HEK293 (cell line): ENCODE measurements around the gene MORN1.

Source experiments
- BCL6B ChIP-seq: fragments of 450-650 bp; formaldehyde crosslinking; IDR thresholded peaks from 2 replicates; pipeline ENCODE4 v1.5.1; 2017; ENCODE audit warnings: missing biosample characterization, missing genetic modification characterization
- CTCF ChIP-seq: fragments of 450-650 bp; formaldehyde crosslinking; IDR thresholded peaks from 2 replicates; pipeline ENCODE4 v1.5.1; 2016; ENCODE audit warnings: missing biosample characterization, missing genetic modification characterization
- HOXD13 ChIP-seq: sonication (generic); formaldehyde crosslinking; IDR thresholded peaks from 2 replicates; pipeline ENCODE4 v1.8.0; 2022; ENCODE audit warnings: missing genetic modification reagents, borderline replicate concordance
- ZNF239 ChIP-seq: fragments of 450-650 bp; formaldehyde crosslinking; IDR thresholded peaks from 2 replicates; pipeline ENCODE4 v1.5.1; 2016; ENCODE audit warnings: missing biosample characterization, missing genetic modification characterization
- ZNF404 ChIP-seq: fragments of 450-650 bp; formaldehyde crosslinking; IDR thresholded peaks from 2 replicates; pipeline ENCODE4 v1.5.1; 2017; ENCODE audit warnings: missing biosample characterization, missing genetic modification characterization
- ZNF513 ChIP-seq: fragments of 450-650 bp; IDR thresholded peaks from 2 replicates; pipeline ENCODE4 v1.5.1; 2018; ENCODE audit warnings: missing biosample characterization, missing genetic modification characterization
- ZNF785 ChIP-seq: fragments of 450-650 bp; formaldehyde crosslinking; IDR thresholded peaks from 2 replicates; pipeline ENCODE4 v1.5.1; 2016; ENCODE audit warnings: missing biosample characterization, missing genetic modification characterization
- ZNF830 ChIP-seq: fragments of 450-650 bp; IDR thresholded peaks from 2 replicates; pipeline ENCODE4 v1.5.0; 2018; ENCODE audit warnings: missing biosample characterization, missing genetic modification characterization, low read depth, mild to moderate bottlenecking, moderate library complexity

GRCh38 chr1:2395245-2395644 is 3.9 kb upstream of the MORN1 start:
- no peak for TF ChIP-seq CTCF (tag by site-specific recombination)
- no peak for TF ChIP-seq ZNF239 (tag by site-specific recombination)
- TF ChIP-seq HOXD13 = no peak
- no peak for TF ChIP-seq BCL6B
- no peak for TF ChIP-seq ZNF785 (tag by site-specific recombination)
- TF ChIP-seq ZNF830 (tag by site-specific recombination) = no peak
- no peak for TF ChIP-seq ZNF404 (tag by site-specific recombination)
- TF ChIP-seq ZNF513 (tag by site-specific recombination) = no peak
